ENCODE data around the gene UPF3A.
"Not testable (repeated sequence)": the region's sequence is repeated elsewhere in the genome, so short reads cannot be mapped to it uniquely, and the experiment has no call there.

Gene UPF3A

DNA sequence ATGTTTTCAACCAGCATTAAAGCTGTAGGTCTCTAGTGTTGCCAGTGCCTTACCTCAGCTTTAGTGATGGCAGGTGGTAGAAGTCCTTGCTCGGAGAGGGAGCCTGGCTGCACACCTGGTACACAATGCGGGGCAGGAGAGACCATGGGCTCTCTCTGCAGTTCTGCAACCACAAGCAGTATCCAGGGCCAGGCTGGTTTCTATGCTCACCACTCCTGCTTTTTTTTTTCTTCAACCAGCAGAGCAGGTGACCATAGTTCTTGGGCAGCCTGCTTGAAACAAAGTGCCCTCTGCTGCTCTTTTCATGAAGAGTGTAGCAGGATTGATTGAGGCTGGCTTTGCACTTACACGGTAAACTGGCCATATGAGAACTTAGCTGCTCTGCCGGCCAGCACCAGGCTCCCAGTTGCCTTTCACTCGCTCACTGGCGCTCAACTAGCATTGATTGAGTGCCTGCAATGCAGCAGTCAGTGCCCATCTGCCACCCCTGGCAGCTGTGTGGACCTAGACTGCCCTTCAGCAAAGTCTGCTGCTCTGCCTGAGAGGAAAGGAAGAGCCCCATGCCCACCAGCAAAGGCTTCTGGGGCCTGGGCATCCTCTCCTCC, 28.5 kb downstream of the UPF3A start:
- no peak for DNase-seq

DNA sequence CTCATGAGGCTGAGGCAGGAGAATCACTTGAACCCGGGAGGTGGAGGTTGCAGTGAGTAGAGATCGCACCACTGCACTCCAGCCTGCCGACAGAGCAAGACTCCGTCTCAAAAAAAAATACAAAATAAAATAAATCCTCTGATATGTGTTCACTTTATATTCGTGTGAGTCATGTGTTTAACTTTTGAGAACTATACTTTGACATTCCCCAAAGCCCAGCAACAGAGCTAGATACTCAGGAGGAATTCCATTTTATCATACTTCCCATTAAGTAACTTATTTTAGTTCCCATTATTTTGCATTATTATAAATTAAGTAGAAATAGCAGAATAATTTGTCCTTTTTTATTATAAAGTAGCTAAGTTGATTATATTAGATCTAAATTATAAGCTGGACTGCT, 29.6 kb downstream of the UPF3A start:
- DNase-seq, result no peak

DNA sequence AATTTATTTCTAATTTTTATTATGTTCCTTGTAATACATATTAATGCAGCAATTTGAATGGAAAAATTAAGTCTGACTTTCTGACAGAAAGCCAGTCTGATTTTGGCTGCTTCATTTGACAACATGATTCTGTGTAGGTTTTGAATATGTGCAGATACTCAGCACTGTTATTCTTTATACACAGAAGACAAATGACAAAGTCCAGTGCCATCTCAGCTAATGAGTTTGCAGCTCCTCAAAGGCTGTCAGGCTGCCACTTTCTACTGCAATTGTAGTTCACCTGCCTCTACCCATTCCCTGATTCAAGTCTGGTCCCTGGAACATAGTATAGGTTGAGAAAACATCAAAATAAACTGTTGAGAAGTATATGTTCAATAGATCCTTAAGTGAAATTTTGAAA, 30.0 kb downstream of the UPF3A start:
- no peak for DNase-seq

DNA sequence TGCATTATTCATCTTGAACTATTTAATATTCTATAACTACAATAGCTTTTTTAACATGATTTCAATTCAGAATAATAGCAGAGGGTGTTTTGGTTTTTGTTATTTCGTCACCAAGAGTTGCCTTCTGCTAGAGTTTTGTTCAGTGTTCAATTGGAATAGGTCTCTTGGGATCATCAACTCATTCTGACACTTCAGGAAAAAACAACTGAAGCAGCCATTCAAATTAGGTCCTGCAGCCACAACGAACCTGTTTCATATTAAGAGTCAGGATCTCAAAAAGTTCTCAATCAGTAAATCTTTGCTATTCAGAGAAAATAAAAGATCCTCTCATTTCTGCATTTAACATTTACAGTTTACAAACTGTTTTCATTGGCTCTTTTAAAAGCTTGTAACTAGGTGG, 30.5 kb downstream of the UPF3A start:
- no peak for DNase-seq

DNA sequence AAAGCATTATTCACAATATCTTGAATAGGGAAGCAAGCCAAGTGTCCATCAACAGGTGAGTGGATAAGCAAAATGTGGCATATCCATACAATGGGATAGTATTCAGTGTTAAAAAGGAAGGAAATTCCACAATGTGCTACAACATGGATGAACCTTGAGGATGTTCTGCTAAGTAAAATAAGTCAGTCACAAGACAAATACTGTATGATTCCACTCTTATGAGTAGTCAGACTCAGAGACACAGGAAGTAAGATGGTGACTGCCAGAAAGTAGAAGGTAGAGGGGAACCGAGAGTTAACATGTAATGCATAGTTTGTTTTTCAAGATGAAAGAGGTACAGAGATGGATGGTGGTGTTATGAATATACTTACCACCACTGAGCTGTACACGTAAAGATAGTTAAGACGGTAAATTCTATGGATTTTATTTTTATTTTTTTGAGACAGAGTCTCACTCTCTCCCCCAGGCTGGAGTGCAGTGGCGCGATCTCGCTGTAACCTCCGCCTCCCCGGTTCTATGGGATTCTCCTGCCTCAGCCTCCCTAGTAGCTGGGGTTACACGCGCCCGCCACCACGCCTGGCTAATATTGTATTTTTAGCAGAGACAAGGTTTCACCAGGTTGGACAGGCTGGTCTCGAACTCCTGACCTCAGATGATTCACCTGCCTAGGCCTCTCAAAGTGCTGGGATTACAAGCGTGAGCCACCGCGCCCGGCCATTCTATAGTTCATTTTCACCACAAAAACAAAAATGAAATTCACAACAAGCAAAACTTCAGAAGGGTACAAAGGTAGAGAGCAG, 31.9 kb downstream of the UPF3A start:
- DNase-seq, result no peak

DNA sequence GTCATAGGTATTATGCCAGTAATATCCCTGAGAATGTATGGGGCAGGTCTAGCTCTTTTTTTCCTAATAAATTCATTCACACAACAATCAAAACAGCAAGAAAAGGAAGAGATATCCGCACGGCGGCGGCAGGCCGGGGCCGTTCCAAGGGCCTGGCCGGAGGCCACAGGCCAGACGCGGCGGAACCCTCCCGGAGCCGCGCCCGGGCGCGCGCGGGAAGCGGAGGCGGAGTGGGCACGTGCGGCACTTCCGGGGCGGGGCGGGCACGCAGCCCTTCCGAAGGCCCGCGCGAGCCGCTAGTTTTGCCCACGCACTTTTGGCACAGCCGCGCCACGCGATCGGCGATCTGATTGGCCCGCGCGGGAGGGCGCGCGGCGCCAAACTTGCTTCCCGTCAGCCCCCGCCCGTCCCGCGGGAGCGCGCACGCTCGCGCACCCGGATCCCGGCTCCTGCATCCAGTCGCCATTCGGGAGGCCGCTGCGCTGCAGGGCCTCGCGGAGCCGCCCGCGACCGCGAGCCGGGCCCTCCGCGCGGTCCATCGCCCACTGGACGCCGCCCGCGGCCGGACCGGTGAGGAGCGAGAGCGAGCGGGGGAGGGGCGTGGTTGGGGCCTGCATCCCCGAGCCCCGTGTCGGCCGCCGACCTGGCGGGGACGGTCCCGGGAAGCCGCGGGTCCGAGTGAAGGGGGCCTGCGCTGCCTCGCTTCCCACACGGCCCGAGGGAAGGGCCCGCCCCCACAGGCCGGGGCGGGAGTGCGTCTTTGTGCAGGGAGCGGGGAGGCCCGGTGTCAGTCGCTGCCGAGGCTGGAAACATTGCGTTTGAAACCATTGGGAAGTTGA, 32.9 kb downstream of the UPF3A start, which contains the start of gene CHAMP1:
CHAMP1 (plus strand) TSS at position 430 of the 839 bp plus-strand sequence. CDS start 9,340 bp downstream, outside the sequence.
- peak; percentile 71 to 79 for DNase-seq

DNA sequence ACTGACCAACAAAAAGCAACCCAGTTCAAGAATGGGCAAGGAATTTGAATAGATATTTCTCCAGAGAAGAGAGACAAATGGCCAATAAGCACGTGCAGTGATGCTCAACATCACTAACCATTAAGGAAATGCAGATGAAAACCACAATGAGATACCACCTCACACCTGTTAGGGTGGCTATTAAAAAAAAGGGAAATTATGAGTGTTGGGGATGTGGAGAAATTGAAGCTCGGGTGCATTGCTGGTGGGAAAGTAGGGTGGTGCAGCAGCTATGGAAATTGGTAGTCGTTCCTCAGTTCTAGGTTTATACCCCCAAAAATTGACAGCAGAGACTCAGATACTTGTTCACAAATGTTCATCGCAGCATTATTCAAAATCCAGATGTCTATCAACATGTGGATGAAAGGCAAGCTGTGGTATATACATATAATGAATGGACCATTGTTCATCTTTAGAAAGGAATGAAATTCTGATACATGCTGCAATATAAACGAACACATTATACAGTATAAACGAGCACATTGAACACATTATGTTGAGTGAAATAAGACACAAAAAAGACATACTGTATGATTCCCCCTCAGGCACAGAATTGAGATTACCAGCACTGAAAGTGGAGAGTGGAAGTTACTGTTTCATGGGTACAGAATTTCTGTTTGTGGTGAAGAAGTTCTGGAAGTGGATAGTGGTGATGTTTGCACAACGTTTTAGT, 33.8 kb downstream of the UPF3A start:
- DNase-seq, result no peak

DNA sequence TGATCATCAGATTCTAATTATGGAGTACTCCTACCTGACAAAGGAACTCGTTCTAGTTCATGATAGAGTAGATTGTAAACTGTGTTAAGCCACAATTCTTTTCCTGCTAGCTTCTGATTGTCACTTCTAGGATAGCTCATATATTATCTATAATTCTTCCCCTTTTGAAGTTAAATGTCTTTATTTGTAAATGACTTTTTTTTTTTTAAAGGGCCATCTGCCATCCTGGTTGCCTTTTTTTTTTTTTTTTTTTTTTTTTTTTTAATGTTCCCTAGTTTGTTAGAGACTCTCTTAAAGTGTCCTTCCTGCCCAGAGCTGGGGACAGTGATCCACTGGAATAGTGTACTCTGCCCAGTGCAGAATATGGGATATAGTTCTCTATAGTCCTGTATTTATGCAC, 37.2 kb downstream of the UPF3A start:
- DNase-seq, result no peak

DNA sequence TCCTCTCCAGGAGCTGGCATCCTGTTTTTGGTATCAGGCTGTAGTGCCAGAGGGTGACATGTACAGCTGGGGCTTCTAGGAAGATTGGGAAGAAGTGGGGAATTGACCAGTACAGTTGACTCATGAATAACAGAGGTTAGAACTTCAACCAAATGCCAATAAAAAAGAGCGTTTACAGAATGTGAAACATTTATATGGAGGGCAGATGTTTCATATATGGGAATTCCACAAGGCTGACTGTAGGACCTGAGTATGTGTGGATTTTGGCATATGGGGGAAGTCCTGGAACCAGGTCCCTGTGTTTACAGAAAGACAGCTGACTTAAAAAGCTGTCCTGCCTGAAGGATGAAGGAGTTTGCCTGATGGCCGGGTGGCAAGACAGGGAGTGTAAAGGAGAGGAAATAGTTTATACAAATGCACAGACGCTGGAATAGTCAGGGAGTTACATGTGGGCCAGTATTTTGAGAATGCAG, 38.1 kb downstream of the UPF3A start:
- DNase-seq, result no peak

DNA sequence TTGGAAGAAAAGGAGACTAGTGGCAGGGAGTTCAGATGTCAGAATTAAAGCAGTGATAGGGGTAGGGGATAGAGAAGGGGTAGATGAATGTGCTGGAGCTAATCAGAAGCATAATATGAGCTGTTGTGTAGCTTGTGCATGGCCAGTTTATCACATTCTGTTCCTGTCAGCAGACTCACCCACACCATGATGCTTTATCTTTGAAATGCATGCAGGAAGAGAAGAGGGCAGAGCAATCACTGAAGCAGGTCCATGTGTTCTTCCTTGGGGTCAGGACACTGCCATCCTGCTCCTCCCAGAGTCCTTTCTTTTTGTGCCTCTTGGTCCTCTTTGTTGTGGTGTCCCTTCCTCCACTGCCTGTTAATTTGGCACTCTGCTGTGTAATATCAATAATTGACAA, 38.7 kb downstream of the UPF3A start:
- no peak for DNase-seq

DNA sequence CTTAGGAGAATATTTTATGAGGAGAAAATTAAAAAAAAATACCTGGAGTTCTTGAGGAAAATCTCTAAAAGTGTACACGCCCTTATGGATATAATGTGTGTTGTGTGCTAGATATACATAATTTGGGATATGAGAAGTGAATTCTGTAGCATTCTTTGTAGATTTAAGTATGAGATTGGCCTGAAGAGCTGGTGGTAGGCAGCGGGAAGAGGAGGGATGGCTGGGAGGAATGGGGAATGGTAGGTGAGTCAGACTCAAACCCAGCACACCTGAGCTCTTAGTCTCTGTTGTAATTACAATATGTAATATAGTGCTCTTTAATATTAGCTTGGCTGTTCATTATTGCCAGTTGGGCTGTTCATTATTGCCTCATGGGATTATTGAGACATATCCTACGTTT, 39.9 kb downstream of the UPF3A start:
- no peak for DNase-seq

DNA sequence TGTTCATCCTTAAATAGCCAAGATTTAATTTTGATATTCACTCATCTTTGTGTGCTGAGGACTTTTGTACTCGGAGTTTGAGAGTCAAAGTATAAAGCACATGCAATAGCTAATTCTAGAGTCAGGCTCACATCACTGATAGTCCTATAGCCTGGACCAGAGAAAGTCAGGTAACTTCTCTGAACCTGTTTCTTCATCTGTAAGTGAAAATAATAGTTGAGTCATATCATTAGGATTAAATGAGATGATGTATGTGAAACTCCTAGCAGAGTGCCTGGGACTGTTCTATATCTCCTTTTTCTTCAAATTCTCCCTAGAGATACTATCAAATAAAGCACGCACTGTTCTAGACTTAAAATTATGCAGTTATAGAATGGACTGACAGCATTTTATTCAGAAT, 41.9 kb downstream of the UPF3A start:
- DNase-seq, result no peak

DNA sequence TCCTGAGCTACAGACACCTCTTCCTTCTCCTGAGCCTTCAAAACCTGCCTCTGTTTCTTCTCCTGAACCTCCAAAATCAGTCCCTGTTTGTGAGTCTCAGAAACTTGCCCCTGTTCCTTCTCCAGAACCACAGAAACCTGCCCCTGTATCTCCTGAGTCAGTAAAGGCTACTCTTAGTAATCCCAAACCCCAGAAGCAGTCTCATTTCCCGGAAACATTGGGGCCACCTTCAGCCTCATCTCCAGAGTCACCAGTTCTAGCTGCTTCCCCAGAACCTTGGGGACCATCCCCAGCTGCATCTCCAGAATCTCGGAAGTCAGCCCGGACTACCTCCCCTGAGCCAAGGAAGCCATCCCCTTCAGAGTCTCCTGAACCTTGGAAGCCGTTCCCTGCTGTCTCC, 42.9 kb downstream of the UPF3A start:
- no peak for DNase-seq

DNA sequence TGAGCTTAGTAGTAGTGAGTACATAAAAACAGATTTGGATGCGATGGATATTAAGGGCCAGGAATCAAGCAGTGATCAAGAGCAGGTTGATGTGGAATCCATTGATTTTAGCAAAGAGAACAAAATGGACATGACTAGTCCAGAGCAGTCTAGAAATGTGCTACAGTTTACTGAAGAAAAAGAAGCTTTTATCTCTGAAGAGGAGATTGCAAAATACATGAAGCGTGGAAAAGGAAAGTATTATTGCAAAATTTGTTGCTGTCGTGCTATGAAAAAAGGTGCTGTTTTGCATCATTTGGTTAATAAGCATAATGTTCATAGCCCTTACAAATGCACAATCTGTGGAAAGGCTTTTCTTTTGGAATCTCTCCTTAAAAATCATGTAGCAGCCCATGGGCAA, 44.3 kb downstream of the UPF3A start:
- DNase-seq, result no peak

DNA sequence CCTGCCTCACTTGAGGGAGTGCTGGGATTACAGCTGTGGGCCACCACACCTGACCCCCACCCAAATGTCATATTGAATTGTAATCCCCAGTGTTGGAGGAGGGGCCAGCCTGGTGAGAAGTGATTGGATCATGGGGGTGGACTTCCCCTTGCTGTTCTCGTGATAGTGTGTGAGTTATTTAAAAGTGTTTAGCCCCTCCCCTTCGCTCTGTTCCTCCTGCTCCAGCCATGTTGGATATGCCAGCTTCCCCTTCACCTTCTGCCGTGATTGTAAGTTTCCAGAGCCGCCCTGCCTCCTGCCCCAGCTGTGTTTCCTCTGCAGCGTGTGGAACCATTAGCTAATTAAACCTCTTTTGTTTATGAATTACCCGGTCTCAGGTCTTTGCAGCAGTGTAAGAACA, 46.6 kb downstream of the UPF3A start:
- DNase-seq, result no peak

DNA sequence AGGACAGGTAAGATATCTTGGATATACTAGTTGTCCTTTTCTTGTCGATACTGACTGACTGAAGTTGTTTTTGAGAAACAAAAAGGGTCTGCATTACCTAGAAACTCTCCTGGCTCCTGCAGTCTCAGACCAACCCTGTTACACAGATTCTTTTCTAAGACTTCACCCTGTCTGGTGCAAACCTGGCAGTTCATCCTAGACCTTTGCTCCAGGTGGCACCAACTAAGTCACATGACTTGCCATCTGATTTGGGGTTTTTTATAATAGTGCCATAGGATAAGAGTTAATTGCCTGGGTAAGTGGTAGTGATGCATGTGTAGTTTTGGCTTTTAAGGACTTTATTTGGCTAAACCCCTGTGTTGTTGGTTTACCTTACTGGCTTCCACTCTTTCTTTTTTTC, 47.2 kb downstream of the UPF3A start:
- no peak for DNase-seq

DNA sequence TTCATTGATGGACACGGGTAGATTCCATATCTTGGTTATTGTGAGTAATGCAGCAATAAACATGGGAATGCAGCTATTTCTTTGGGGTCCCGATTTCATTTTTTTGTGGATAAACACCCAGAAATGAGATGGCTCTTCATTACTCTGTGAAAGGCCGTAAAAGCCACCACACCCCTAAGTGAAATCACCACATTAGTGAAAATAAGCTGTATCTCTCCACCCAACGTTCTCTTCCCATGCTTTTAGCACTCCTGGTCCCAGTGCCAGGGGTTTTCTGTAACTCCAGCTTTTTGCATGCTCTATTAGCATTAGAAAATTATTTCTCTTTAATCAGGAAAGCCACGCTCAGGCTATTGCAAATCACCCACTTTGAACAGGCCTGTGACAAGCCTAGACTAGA, 48.7 kb downstream of the UPF3A start:
- no peak for DNase-seq

DNA sequence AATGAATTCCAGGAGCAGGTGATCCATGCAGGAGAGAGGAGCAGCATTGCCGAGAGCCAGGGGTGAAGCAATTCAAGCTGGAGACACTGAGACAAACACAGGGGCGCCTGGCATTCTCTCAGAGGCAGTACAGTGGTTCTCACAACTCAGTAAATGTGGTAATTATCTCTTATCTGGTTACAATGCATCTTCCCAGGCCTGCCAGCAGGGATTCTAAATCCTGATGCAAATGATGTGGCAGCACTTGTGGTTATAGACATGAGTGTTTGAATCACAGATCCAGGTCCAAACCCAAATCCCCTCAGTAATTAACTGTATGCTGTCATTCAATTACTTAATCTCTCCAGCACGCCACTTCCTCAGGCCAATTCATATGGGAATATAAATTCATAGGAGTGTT, 52.5 kb downstream of the UPF3A start:
- not testable (repeated sequence) for DNase-seq

DNA sequence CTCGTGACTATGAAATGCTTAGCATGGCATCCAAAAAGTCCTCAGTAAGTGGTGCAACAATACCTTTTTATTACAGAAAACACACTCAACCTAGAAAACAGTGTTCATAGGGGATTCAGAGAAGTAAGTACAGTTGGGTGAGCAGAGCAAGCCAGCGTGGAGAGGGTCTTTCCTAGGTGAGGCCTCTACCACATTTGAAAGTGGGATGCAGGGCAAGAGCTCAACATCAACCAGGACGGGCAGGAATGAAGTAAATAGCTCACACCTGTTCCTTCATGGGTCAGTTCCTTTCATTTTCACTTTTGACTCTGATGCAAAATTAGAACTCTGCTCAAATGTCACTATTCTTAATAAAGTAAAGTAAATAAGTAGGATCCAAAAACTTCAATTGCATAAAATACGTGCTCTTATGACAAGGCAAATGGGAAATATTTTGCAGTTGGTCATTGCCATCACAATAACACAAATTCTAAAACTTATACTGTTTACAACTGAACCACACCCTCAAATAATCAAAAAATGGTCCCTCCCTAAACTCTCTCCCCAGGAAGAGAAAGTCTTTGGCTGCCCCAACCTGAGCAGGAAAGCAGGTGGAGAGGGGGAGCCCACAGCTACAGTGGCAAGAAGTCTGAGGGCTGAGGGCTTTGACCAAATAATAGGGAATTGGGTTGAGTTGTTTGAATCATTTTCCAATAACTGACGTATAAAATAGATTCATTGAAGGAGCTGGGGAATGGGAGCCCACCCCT, 53.1 kb downstream of the UPF3A start:
- DNase-seq, result no peak

DNA sequence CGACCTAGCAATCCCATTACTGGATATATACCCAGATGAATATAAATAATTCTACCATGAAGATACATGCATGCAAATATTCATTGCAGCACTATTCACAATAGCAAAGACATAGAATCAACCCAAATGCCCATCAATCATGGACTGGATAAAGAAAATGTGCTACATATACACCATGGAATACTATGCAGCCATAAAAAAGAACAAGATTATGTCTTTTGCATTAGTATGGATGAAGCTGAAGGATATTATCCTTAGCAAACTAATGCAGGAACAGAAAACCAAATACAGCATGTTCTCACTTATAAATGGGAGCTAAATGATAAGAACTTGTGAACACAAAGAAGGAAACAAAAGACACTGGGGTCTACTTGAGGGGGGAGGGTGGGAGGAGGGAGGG, 55.1 kb downstream of the UPF3A start:
- DNase-seq, result not testable (repeated sequence)

DNA sequence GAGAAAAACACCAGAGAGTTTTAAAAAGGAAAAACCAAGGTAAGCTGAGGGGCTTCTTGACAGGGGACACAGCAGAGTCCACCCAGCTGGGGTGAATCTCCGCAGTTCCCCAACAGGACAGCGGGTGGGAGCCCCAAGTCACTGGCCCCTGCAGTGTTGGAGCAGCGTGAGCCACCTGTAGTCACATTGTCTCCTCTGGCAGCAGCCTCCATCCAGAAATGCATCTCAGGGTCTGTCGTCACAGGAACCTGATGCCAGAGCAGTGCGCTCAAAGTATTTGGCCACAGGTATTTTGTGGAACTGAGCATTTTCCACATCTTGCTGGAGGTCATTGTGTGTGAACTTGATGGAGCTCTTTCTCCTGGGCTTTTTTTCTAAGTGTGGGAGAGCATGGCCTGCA, 57.6 kb downstream of the UPF3A start:
- DNase-seq, result no peak

DNA sequence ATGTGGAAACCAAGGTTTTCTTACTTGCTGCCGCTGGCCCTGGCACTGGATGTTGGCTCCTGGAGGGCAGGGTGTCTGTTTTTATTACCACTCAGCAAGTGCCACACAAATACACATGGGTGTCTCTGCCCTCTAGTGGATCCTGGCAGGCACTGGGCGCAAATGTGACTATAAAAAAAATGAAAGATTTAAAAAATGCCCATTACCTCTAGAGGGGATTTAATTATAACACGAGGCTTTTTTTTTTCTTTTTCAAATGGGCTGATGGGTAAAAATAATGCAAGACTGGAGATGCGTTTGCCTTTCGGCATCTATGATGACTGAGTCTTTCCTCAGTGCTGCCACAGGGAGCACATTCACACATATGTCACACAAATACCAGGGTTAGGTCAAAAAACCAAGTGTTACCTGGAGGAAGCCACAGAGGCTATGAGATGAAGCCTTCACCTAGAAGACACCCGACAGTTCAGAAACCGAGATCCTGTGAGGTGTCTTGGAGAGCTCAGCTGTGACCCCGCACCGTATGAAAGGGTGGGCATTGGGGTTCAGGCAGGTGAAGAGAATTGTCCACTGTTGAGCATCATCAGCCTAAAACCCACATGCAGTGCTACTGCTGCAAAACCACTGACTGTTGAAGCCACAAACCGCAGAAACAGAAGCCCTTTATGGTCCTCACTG, 58.6 kb downstream of the UPF3A start:
- peak in 1 of 2 donors; percentile 46 for DNase-seq
